Measurements from ENCODE around the gene PPP5C.
"Not testable (repeated sequence)": the region's sequence is repeated elsewhere in the genome, so short reads cannot be mapped to it uniquely, and the experiment has no call there.

Gene PPP5C

DNA sequence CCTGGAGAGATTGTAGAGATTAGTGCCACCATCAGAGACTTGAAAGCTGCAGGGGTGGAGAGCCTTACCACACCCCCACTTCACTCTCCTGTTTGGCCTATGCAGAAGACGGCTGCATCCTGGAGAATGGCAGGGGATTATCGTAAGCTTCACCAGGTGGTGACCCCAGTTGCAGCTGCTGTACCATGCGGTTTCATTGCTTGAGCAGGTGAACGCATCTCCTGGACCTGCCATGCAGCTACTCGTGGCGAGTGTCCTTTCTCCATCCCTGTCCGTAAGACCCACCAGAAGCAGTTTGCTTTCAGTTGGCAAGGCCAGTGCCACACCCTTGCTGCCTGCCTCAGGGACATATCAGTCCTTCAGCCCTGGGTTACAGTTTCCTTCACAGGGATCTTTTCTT, 21.2 kb downstream of the PPP5C start:
- H3K9me3 Mint-ChIP-seq (ENCODE audit: low read depth): no peaks in the 10 kb centered on the region
- peaks cover 33% of the 10 kb centered on the region for H3K4me1 Mint-ChIP-seq (ENCODE audit: low read depth)
- H3K36me3 Mint-ChIP-seq: peaks cover 5% of the 10 kb centered on the region
- H3K27me3 Mint-ChIP-seq: no peaks in the 10 kb centered on the region
- H3K27ac Mint-ChIP-seq: no peak overlapping the region
- no peak overlapping the region for H3K4me3 Mint-ChIP-seq

DNA sequence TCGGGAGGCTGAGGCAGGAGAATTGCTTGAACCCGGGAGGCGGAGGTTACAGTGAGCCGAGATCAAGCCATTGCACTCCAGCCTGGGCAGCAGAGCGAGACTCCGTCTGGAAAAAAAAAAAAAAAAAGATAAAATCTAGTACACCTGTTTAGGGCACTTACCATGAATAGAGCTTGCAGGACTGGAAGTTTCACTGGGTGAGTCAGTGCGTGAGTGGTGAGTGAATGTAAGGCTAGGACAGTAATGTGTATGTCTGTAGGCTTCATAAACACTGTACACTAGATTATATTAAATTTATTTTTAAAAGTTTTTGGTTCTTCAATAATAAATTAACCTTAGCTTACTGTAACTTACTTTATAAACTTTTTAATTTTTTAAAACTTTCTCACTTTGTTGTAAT, 22.9 kb downstream of the PPP5C start:
- Mint-ChIP-seq H3K4me1 (ENCODE audit: low read depth) (peaks cover 24% of the 10 kb centered on the region), H3K4me3 (no peak overlapping the region), H3K27ac (no peak overlapping the region), H3K36me3 (no peaks in the 10 kb centered on the region), H3K27me3 (no peaks in the 10 kb centered on the region), H3K9me3 (ENCODE audit: low read depth) (no peaks in the 10 kb centered on the region)

DNA sequence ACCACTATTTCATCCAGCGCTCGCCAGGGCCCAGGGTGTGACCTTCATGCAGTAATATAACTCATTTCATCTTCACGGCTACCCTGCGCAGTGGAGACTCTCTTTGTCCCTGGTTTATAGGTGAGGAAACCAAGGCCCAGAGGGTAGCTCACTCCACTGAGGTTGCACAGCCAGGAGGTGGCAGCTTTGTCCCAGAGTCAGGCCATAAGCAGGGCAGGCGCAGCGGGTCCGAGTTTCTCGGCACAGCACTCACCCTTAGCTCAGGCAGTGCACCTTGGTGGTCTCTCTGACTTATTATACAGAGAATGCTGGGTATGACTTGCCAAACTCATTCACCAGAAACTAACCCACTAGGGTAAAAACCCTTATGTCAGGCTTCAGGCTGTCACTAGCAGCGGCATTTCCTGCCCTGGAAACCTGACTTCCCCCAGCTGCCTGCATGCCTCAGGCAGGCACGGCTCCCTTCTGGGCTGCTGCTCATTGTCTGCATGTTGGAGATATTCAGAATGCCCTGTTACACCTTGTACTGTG, 24.5 kb downstream of the PPP5C start:
- Mint-ChIP-seq H3K4me3 (no peak overlapping the region), H3K27ac (no peak overlapping the region), H3K4me1 (ENCODE audit: low read depth) (peaks cover 23% of the 10 kb centered on the region), H3K9me3 (ENCODE audit: low read depth) (no peaks in the 10 kb centered on the region), H3K36me3 (no peaks in the 10 kb centered on the region), H3K27me3 (no peaks in the 10 kb centered on the region)

DNA sequence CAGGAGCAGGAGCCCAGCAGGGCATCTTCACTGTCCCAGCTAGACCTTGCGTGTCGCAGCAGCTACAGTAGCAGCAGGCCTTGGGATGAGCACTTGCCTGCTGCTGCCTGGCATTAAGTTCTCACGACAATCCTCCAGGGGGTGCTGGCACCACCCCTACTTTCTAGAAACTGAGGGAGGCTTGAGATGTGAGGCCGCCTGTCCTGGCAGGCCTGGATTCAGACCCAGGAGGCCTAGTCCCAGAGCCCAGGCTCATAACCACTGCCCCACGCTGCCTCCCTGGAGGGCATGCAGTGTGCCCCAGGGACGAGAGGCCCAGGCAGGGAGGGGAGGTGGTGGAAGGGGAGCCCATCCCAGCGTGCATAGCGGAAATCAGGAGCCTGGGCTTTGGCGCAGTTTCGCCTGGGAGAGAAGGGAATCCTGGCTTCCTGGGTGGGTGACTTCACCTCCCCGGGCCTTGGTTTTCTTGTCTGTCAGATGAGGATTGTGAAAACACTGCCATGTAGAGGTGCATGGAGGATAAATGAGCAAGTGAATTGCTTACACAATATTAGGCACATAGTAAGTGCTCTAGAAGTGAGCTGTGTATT, 26.1 kb downstream of the PPP5C start:
- Mint-ChIP-seq H3K36me3 (peaks cover 5% of the 10 kb centered on the region), H3K9me3 (ENCODE audit: low read depth) (no peaks in the 10 kb centered on the region), H3K4me1 (ENCODE audit: low read depth) (peaks cover 21% of the 10 kb centered on the region), H3K27ac (no peak overlapping the region), H3K27me3 (no peaks in the 10 kb centered on the region), H3K4me3 (no peak overlapping the region)

DNA sequence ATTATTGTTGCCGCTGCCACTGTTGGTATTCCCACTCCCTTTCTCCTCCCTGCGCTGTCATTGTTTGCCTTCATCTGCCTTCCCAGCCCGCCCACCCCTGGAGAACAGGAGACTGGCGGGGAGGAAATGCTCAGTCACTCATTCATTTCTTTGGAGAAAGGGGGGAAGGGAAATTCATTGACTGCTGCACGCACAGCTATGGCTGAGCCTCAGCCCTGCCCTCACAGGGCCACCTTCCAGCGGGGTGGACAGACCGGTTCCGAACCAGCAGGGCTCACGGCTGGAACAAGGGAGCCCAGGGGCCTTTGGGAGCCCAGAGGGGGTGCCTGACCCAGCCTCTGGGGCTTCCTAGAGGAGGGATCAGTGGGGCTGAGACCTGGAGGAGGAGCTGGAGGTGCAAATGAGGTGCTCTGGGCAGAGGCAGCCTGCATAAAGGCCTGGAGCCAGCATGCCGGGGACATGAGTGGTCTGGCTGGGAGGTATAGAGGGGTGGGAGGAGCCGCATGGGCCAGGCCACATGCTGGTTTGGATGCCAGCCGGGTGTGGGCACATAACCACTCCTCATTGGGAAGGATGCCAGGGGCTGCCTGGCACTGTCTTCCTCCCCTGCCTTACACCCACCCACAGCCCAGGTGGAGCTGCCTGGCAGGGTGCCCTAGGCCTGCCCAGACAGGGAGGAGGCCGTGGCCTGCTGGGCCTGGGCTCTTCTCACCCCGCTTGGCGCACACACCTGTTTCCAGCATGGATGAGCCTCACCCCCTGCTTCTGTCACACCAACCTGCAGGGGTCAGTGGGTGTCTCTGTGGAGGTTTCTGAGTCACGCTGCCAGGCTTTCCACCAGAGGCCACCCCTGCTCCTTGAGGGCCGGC, 26.8 kb downstream of the PPP5C start:
- H3K27ac Mint-ChIP-seq: no peak overlapping the region
- H3K4me1 Mint-ChIP-seq (ENCODE audit: low read depth): peaks cover 21% of the 10 kb centered on the region
- H3K9me3 Mint-ChIP-seq (ENCODE audit: low read depth): no peaks in the 10 kb centered on the region
- H3K27me3 Mint-ChIP-seq: no peaks in the 10 kb centered on the region
- no peak overlapping the region for H3K4me3 Mint-ChIP-seq
- H3K36me3 Mint-ChIP-seq: peaks cover 5% of the 10 kb centered on the region

DNA sequence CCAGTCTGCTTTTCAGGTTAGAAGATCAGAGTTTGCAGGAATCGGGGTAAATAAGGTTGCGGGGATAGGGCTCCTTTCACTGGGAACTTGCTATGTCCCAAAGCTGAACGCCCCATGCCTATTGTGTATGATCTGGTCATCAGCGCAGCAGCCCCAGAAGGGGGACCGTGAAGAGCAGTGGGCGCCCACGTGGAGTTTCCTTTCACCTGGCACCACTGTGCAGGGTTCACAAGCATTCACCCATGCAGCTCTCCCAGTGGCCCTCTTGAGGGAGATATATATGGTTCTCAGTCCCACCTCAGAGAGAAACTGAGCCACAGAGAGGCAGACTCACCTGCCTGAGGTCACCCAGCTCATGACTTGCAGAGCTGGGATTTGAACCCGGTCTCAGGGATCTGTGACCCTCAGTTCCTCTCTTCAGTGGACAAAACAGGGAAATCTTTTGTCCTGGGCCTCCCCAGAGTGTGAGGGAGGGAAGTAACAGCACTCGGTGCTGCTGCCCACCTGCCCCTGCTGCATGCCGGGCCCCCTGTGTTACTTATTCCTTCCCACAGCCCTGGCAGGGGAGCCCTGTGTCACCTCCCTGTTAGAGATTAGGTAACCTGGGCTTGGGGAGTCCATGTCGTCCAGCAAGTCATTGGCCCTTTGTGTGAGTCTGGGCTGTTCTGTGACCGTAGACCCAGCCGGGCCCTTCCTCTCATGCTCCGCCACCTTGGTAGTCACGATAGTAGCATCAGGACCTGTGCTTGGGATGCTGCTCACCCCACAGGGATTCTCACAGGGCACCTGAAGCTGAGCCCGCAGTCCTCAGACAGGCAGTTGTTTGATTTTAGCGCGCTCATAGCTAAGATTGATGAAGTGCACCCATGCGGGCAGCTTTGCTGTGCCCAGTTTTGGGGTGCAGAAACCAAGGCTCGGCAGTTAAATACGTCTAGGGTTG, 27.9 kb downstream of the PPP5C start:
- H3K27ac Mint-ChIP-seq: no peak overlapping the region
- H3K4me3 Mint-ChIP-seq: no peak overlapping the region
- no peaks in the 10 kb centered on the region for H3K27me3 Mint-ChIP-seq
- peaks cover 18% of the 10 kb centered on the region for H3K4me1 Mint-ChIP-seq (ENCODE audit: low read depth)
- H3K9me3 Mint-ChIP-seq (ENCODE audit: low read depth): no peaks in the 10 kb centered on the region
- peaks cover 5% of the 10 kb centered on the region for H3K36me3 Mint-ChIP-seq

DNA sequence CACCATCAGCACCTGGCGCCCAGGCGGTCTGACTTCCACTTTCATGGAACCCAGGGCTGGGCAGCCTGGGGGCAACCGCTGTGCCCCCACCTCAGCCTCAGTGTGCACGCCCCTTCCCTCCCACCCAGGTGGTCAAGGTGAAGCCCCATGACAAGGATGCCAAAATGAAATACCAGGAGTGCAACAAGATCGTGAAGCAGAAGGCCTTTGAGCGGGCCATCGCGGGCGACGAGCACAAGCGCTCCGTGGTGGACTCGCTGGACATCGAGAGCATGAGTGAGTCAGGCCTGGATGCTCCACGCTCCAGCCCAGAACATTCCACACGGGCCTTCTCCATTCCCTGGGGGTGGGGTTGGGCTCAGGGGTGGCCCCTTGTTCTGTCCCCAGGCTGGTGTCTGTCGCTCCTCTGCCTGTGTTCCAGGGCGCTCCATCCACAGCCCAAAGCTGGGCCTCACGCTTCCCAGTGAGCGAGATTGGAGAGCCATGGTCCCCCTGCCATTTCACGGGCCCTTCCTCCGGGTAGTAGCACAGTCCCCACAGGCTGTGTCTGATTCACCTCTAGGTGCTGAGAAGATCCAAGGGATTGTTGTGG, 28.7 kb downstream of the PPP5C start:
- H3K4me1 Mint-ChIP-seq (ENCODE audit: low read depth): peaks cover 16% of the 10 kb centered on the region
- not testable (repeated sequence) for H3K27ac Mint-ChIP-seq; H3K27me3 Mint-ChIP-seq; H3K36me3 Mint-ChIP-seq; H3K4me3 Mint-ChIP-seq; H3K9me3 Mint-ChIP-seq (ENCODE audit: low read depth)

DNA sequence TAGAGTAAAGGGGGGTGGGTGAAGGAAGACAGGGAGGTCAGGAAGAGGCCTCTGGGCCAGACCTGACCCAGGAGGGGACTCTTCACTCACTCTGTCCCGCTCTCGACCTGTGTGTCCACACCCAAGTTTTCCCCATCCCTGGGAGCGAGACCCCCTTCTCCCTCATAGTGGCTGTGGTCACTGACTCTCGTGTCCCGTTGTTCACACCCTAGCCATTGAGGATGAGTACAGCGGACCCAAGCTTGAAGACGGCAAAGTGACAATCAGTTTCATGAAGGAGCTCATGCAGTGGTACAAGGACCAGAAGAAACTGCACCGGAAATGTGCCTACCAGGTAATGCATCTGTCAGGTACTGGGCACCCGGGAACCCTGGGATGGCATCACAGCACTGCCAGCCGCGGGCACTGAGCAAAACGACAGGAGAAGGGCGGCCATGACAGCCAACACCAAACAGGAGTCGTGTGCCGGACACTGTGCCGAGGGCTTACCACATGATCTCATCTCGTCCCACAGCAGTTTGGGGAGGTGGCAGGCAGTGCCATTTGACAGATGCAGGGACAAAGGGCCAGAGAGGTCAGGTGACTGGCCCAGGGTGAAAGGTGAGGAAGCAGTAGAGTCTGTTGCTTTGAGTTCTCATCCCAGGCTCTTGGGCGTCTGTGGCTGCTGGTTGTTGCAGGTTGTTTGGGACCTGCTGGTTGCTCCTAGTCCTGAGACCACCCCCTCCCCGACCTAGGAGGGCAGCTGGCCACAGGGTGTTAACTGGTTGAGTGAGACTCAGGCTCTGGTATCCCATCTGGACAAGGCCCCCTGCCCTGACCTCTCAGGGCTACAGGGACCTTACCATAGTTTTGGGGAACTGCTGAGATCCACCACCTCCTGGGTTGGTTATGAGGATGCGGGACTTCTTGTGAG, 29.6 kb downstream of the PPP5C start:
- Mint-ChIP-seq H3K9me3 (ENCODE audit: low read depth) (no peaks in the 10 kb centered on the region), H3K27me3 (no peaks in the 10 kb centered on the region), H3K4me3 (no peak overlapping the region), H3K4me1 (ENCODE audit: low read depth) (peaks cover 10% of the 10 kb centered on the region), H3K27ac (no peak overlapping the region), H3K36me3 (peaks cover 9% of the 10 kb centered on the region)

DNA sequence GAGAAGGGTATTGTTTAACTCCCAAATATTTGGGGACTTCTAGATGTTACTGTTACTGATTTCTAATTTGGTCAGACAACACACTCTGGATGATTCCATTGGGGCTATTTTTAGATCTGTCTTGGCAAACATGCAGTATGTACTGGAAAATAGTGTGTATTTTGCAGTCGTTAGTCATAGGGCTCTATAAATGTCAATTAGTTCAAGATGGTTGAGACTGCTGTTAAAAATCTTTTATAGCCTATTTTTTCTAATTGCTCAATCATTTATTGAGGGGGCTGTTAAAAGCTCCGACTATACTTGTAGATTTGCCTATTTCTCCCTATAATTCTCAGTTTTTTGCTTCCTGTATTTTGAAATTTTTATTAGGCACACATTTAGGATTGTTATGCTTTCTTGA, 31.4 kb downstream of the PPP5C start:
- H3K27ac Mint-ChIP-seq: no peak overlapping the region
- no peaks in the 10 kb centered on the region for H3K27me3 Mint-ChIP-seq
- no peaks in the 10 kb centered on the region for H3K9me3 Mint-ChIP-seq (ENCODE audit: low read depth)
- no peak overlapping the region for H3K4me3 Mint-ChIP-seq
- H3K4me1 Mint-ChIP-seq (ENCODE audit: low read depth): peaks cover 2% of the 10 kb centered on the region
- peaks cover 9% of the 10 kb centered on the region for H3K36me3 Mint-ChIP-seq

DNA sequence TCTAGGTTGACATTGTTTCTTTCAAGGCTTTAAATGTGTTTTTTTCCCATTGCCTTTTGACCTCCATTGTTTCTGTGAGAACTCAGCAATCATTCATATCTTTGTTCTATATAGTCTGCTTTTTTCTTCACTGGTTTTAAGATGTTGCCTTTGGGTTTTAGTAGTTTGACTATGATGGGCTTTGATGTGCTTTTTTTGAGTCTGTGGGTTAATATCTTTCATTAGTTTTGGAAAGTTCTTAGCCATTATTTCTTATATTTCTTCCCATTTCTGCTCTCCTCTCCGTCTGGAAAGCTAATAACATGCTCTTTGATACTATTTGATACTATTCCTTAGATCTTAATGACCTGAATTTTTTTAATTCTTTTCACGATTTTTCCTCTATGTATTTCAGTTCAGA, 33.8 kb downstream of the PPP5C start:
- H3K36me3 Mint-ChIP-seq: peaks cover 9% of the 10 kb centered on the region
- no peaks in the 10 kb centered on the region for H3K27me3 Mint-ChIP-seq
- H3K27ac Mint-ChIP-seq: no peak overlapping the region
- no peak overlapping the region for H3K4me3 Mint-ChIP-seq
- peaks cover 2% of the 10 kb centered on the region for H3K4me1 Mint-ChIP-seq (ENCODE audit: low read depth)
- H3K9me3 Mint-ChIP-seq (ENCODE audit: low read depth): no peaks in the 10 kb centered on the region

DNA sequence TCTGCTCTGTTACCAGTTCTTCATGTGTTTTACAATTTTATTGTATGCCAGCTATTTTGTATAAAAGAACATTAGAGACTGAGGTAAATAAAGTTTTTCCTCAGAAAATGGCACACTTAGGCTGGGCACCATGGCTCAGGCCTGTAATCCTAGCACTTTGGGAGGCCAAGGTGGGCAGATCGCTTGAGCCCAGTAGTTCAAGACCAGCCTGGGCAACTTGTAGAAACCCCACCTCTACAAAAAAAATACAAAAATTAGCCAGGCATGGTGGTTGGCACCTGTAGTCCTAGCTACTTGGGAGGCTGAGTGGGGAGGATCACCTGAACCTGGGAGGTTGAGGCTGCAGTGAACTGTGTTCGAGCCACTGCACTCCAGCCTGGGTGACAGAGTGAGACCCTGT, 34.5 kb downstream of the PPP5C start:
- Mint-ChIP-seq H3K9me3 (ENCODE audit: low read depth) (no peaks in the 10 kb centered on the region), H3K4me1 (ENCODE audit: low read depth) (peaks cover 2% of the 10 kb centered on the region), H3K36me3 (peaks cover 9% of the 10 kb centered on the region), H3K27me3 (no peaks in the 10 kb centered on the region), H3K27ac (no peak overlapping the region), H3K4me3 (no peak overlapping the region)

DNA sequence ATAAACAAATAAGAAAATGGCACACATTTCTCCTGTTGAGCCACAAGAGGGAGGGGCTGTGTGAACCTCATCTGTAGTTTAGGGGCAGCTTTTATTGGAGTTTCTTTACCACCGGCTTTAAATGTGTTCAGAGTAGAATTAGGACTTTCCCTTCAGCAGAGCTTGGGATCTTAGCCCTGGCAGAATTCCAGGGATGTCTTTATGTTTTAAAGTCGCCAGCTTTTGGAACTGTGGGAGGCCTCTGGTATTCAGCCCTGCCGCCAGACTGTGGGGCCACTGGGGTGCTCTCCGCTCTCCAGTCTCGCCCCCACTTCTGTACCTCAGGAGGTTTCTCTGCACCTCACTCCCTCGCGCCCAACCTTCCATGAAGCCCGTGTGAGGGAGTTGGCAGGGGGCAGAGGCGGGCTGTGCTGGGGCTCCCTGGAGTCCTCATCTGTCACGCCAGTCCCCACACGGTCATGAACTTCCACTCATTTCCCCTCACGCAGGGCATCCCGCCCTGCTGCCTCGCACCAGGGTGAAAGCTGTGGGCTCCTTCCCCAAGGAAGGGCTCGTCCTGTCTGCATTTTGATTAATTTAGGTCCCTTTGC, 35.0 kb downstream of the PPP5C start:
- Mint-ChIP-seq H3K4me3 (no peak overlapping the region), H3K36me3 (peaks cover 9% of the 10 kb centered on the region), H3K4me1 (ENCODE audit: low read depth) (peaks cover 2% of the 10 kb centered on the region), H3K27ac (no peak overlapping the region), H3K9me3 (ENCODE audit: low read depth) (no peaks in the 10 kb centered on the region), H3K27me3 (no peaks in the 10 kb centered on the region)

DNA sequence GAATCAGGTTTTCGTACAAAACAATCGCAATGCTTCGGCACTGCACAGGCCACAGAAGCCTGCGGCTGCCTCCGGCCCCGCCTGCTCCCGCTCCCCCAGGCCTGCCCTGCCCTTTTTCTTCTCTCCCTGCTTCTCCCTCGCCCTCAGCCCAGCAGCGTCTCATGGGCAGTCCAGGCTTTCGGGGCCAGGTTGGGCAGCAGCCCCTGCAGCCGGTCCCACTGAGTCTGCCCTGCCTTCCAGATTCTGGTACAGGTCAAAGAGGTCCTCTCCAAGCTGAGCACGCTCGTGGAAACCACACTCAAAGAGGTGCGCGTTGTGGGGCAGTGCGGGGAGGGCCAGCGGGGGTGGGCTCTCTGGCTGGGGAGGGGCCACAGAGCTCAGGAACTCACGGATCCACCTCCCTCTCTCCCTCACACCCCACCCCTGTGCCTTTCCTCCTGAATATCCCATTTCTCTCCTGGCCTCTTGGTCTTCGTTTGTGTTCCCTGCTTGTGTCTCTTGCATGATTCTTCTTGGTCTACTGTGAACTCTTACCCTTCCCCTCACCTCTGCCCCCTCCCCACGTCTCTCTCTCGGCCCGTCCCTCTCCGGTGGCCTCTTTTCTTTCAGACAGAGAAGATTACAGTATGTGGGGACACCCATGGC, 36.4 kb downstream of the PPP5C start:
- no peaks in the 10 kb centered on the region for H3K27me3 Mint-ChIP-seq
- H3K9me3 Mint-ChIP-seq (ENCODE audit: low read depth): no peaks in the 10 kb centered on the region
- H3K27ac Mint-ChIP-seq: no peak overlapping the region
- no peaks in the 10 kb centered on the region for H3K4me1 Mint-ChIP-seq (ENCODE audit: low read depth)
- H3K36me3 Mint-ChIP-seq: peaks cover 4% of the 10 kb centered on the region
- no peak overlapping the region for H3K4me3 Mint-ChIP-seq

Measured in activated naive CD8-positive, alpha-beta T cell (primary cell).